ENCODE data around the gene GZMM. TPM values are rescaled to one million over a fixed set of nuclear protein-coding genes. Genes with fewer than 3 reads are reported as not detected.

The GZMM gene
- total and polyA plus RNA-seq, 2 experiments from 2014 or later = not detected

DNA sequence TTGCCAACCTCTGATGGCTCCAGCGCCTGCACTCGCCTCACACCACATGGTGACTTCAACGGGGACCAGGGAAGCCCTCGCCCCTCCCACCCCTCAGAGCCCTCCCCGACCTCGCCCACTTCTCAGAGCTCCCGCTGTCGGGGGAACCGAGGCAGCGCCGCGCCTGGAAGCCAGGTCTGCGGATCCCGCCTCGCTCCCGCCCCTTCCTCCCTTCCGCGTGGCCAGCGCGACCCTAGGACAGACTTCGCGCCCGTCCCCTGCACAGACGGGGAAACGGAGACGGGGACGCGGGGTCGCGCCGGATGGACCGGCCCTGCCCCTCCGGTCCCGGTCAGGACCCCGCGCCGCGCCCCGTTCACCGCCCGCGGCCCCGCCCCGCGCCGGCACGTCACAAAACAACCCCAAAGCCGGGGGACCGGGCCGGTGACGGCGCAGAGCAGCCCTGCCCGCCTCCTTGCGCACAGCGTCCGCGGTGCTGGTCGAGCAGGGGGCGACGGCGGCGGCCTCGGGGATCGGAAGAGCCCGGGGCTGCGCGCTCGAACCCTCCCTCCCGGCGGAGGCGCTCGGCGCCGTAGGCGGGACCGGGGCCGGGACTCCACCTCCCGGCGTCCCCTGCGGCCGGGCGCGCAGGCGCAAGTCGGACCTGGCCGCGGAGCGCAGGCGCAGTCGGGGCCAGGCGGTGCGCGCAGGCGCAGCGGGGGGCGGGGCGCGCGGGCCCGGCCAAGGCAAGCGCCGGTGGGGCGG, 12.7 kb upstream of the GZMM start:
- no peaks in the 10 kb centered on the region for H3K36me3 ChIP-seq (replicated peaks; ENCODE audit: insufficient read depth, low read depth)
- peak; percentile 94 for DNase-seq (ENCODE audit: low spot score)
- H3K9me3 ChIP-seq (ENCODE audit: low read depth) = no peaks in the 10 kb centered on the region
- peak overlapping the region; percentile 77 for H3K4me2 ChIP-seq
- H3K9me2 ChIP-seq (replicated peaks; ENCODE audit: insufficient read depth) = no peaks in the 10 kb centered on the region
- H3K27ac ChIP-seq = peak overlapping the region; percentile 100
- peaks cover 45% of the 10 kb centered on the region for H3K79me2 ChIP-seq
- no peak for TF ChIP-seq EZH2phosphoT487 (IDR thresholded peaks at IDR 0.05; ENCODE audit: low read depth, severe bottlenecking, unreplicated experiment)
- TF ChIP-seq, protein P1, sequence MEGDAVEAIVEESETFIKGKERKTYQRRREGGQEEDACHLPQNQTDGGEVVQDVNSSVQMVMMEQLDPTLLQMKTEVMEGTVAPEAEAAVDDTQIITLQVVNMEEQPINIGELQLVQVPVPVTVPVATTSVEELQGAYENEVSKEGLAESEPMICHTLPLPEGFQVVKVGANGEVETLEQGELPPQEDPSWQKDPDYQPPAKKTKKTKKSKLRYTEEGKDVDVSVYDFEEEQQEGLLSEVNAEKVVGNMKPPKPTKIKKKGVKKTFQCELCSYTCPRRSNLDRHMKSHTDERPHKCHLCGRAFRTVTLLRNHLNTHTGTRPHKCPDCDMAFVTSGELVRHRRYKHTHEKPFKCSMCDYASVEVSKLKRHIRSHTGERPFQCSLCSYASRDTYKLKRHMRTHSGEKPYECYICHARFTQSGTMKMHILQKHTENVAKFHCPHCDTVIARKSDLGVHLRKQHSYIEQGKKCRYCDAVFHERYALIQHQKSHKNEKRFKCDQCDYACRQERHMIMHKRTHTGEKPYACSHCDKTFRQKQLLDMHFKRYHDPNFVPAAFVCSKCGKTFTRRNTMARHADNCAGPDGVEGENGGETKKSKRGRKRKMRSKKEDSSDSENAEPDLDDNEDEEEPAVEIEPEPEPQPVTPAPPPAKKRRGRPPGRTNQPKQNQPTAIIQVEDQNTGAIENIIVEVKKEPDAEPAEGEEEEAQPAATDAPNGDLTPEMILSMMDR (IDR thresholded peaks at IDR 0.05; ENCODE audit: poor library complexity) = no peak
- no peak for TF ChIP-seq EZH2 (IDR thresholded peaks at IDR 0.05; ENCODE audit: borderline replicate concordance)
- WGBS (ENCODE audit: low lambda C conversion rate, missing lambda C conversion rate) = 2% methylated on average over 33 of the region's 103 CpGs
- peaks cover 18% of the 10 kb centered on the region for H3K4me1 ChIP-seq (ENCODE audit: insufficient read depth)
- H3K27me3 ChIP-seq = no peaks in the 10 kb centered on the region
- peak overlapping the region; percentile 99 for H3K4me3 ChIP-seq
- peak overlapping the region; percentile 92 for H2AFZ ChIP-seq
- H4K20me1 ChIP-seq (ENCODE audit: insufficient read depth, poor library complexity, severe bottlenecking) = peaks cover 37% of the 10 kb centered on the region

- H3K9me2 ChIP-seq (replicated peaks; ENCODE audit: insufficient read depth) = no peaks in the 10 kb centered on the region
- WGBS (ENCODE audit: low lambda C conversion rate, missing lambda C conversion rate) = 2% methylated on average over 23 of the region's 84 CpGs
- H2AFZ ChIP-seq = peak within 1 kb of the TSS; percentile 92
- H3K79me2 ChIP-seq = peaks cover 52% of the 10 kb centered on the region
- DNase-seq (ENCODE audit: low spot score) = no peak
- TF ChIP-seq EZH2phosphoT487 (IDR thresholded peaks at IDR 0.05; ENCODE audit: low read depth, severe bottlenecking, unreplicated experiment) (no peak), EZH2 (IDR thresholded peaks at IDR 0.05; ENCODE audit: borderline replicate concordance) (no peak)
- TF ChIP-seq, protein P1 (IDR thresholded peaks at IDR 0.05; ENCODE audit: poor library complexity) = no peak
- H3K36me3 ChIP-seq (replicated peaks; ENCODE audit: insufficient read depth, low read depth) = no peaks in the 10 kb centered on the region
- H3K4me2 ChIP-seq = peak within 1 kb of the TSS; percentile 99
- H3K27me3 ChIP-seq = no peaks in the 10 kb centered on the region
- peak within 1 kb of the TSS; percentile 99 for H3K4me3 ChIP-seq
- no peaks in the 10 kb centered on the region for H3K9me3 ChIP-seq (ENCODE audit: low read depth)
- peaks cover 18% of the 10 kb centered on the region for H3K4me1 ChIP-seq (ENCODE audit: insufficient read depth)
- peak within 1 kb of the TSS; percentile 100 for H3K27ac ChIP-seq
- H4K20me1 ChIP-seq (ENCODE audit: insufficient read depth, poor library complexity, severe bottlenecking) = peaks cover 44% of the 10 kb centered on the region
Measured at GRCh38 chr19:531753-532560, 11.9 kb upstream of the GZMM start, which contains the start of gene CDC34. Gene CDC34 (plus strand): TSS chr19:531760. CDS start chr19:531932, 172 bp downstream.

- Histone ChIP-seq H3K4me2 (peak overlapping the region; percentile 99), H2AFZ (peak overlapping the region; percentile 5), H3K9me2 (replicated peaks; ENCODE audit: insufficient read depth) (no peaks in the 10 kb centered on the region), H4K20me1 (ENCODE audit: insufficient read depth, poor library complexity, severe bottlenecking) (peaks cover 44% of the 10 kb centered on the region), H3K27me3 (no peaks in the 10 kb centered on the region), H3K9me3 (ENCODE audit: low read depth) (no peaks in the 10 kb centered on the region), H3K36me3 (replicated peaks; ENCODE audit: insufficient read depth, low read depth) (no peaks in the 10 kb centered on the region), H3K4me3 (peak overlapping the region; percentile 96), H3K4me1 (ENCODE audit: insufficient read depth) (peaks cover 18% of the 10 kb centered on the region), H3K79me2 (peaks cover 55% of the 10 kb centered on the region), H3K27ac (peak overlapping the region; percentile 94)
- DNase-seq (ENCODE audit: low spot score) = peak; percentile 83
- no peak for TF ChIP-seq EZH2 (IDR thresholded peaks at IDR 0.05; ENCODE audit: borderline replicate concordance)
- TF ChIP-seq, protein P1 (IDR thresholded peaks at IDR 0.05; ENCODE audit: poor library complexity) = peak; percentile 63
- WGBS (ENCODE audit: low lambda C conversion rate, missing lambda C conversion rate) = under 1% methylated on average over 46 of the region's 47 CpGs
Measured at GRCh38 chr19:532561-533363, 11.1 kb upstream of the GZMM start.
